Neural cell (in vitro differentiated cells): ENCODE data around the gene PUM2. TPM values are rescaled to one million over a fixed set of nuclear protein-coding genes. Genes with fewer than 3 reads are reported as not detected.

Source experiments
- H2AFZ ChIP-seq: fragments of 200-600, 300-800 bp; sonication (generic), shearing (Covaris generic); 2 replicates; pipeline ENCODE4 v1.6.0; 2014; ENCODE audit warnings: low read depth, mild to moderate bottlenecking, antibody characterized with exemption, low read length, moderate library complexity
- H3F3A ChIP-seq: fragments of 200-600 bp; shearing (Covaris generic); 2 replicates; pipeline ENCODE4 v1.6.1; 2016; ENCODE audit warnings: mild to moderate bottlenecking, moderate library complexity, mixed read lengths, antibody characterized with exemption, low read length; ENCODE audit not compliant: insufficient read depth, poor library complexity, severe bottlenecking
- H3K27ac ChIP-seq: fragments of 200-600, 300-800 bp; sonication (generic), shearing (Covaris generic); 2 replicates; pipeline ENCODE4 v1.5.1; 2014; ENCODE audit warnings: mild to moderate bottlenecking, low read length, moderate library complexity
- H3K27me3 ChIP-seq: fragments of 300-800, 200-600 bp; sonication (generic), shearing (Covaris generic); 2 replicates; pipeline ENCODE4 v1.6.0; 2014; ENCODE audit warnings: mild to moderate bottlenecking, low read depth, low read length, moderate library complexity; ENCODE audit not compliant: insufficient read depth
- H3K36me3 ChIP-seq: fragments of 300-800, 200-600 bp; sonication (generic), shearing (Covaris generic); 2 replicates; pipeline ENCODE4 v1.5.1; 2014; ENCODE audit warnings: mild to moderate bottlenecking, antibody characterized with exemption, low read length, moderate library complexity; ENCODE audit not compliant: insufficient read depth
- H3K4me2 ChIP-seq: fragments of 300-800, 200-600 bp; sonication (generic), shearing (Covaris generic); 2 replicates; pipeline ENCODE4 v1.6.0; 2014; ENCODE audit warnings: mild to moderate bottlenecking, low read length
- H3K4me3 ChIP-seq: fragments of 300-800, 200-600 bp; sonication (generic), shearing (Covaris generic); 2 replicates; pipeline ENCODE4 v1.5.1; 2014; ENCODE audit warnings: mild to moderate bottlenecking, low read length, moderate library complexity
- H3K79me2 ChIP-seq: fragments of 200-600 bp; shearing (Covaris generic); replicated peaks from 2 replicates; pipeline ENCODE4 v1.6.0; 2014; ENCODE audit warnings: mild to moderate bottlenecking, low read length, moderate library complexity; ENCODE audit not compliant: insufficient read depth
- H3K9ac ChIP-seq: fragments of 300-800, 200-600 bp; sonication (generic), shearing (Covaris generic); 2 replicates; pipeline ENCODE4 v1.6.1; 2016; ENCODE audit warnings: mild to moderate bottlenecking, low read length, mixed read lengths
- H3K9me2 ChIP-seq: fragments of 200-600 bp; shearing (Covaris generic); 2 replicates; pipeline ENCODE4 v1.6.1; 2016; ENCODE audit warnings: mild to moderate bottlenecking, low read length, mixed read lengths; ENCODE audit not compliant: insufficient read depth
- H3K9me3 ChIP-seq: fragments of 200-600, 300-800 bp; sonication (generic), shearing (Covaris generic); 2 replicates; pipeline ENCODE4 v1.6.1; 2016; ENCODE audit warnings: mild to moderate bottlenecking, mixed run types, low read length, moderate library complexity, mixed read lengths
- H4K20me1 ChIP-seq: fragments of 200-600 bp; shearing (Covaris generic); 2 replicates; pipeline ENCODE4 v1.6.1; 2016; ENCODE audit warnings: mild to moderate bottlenecking, mixed run types; ENCODE audit not compliant: insufficient read depth
- EP300 ChIP-seq: fragments of 450-650 bp; conservative IDR thresholded peaks from 2 replicates; pipeline ENCODE4 v1.6.1; 2014; ENCODE audit warnings: antibody characterized with exemption, mild to moderate bottlenecking, moderate library complexity; ENCODE audit not compliant: poor library complexity, severe bottlenecking
- EZH2 ChIP-seq: fragments of 200-600, 300-800 bp; shearing (Covaris generic), sonication (generic); IDR thresholded peaks from 2 replicates; pipeline ENCODE4 v1.6.1; 2014; ENCODE audit warnings: antibody characterized with exemption, low read length, borderline replicate concordance, mild to moderate bottlenecking; ENCODE audit not compliant: insufficient read depth, poor library complexity, severe bottlenecking
- MXI1 ChIP-seq: fragments of 450-650 bp; conservative IDR thresholded peaks from 2 replicates; pipeline ENCODE4 v1.6.1; 2014; ENCODE audit warnings: antibody characterized with exemption, mild to moderate bottlenecking; ENCODE audit not compliant: poor library complexity, severe bottlenecking
- POLR2AphosphoS5 ChIP-seq: IDR thresholded peaks from 2 replicates; pipeline ENCODE4 v1.6.1; 2012
- RAD21 ChIP-seq: fragments of 450-650 bp; conservative IDR thresholded peaks from 2 replicates; pipeline ENCODE4 v1.6.1; 2014; ENCODE audit warnings: antibody characterized with exemption, mild to moderate bottlenecking, moderate library complexity
- SMC3 ChIP-seq: fragments of 450-650 bp; conservative IDR thresholded peaks from 2 replicates; pipeline ENCODE4 v1.6.1; 2014; ENCODE audit warnings: antibody characterized with exemption, mild to moderate bottlenecking, moderate library complexity; ENCODE audit not compliant: poor library complexity
- TAF1 ChIP-seq: IDR thresholded peaks from 2 replicates; pipeline ENCODE4 v1.6.1; 2012; ENCODE audit warnings: low read depth
- polyA plus RNA-seq: library from polyadenylated mRNA; depleted of rRNA; stranded (reverse); fragments of >200 nt; gene quantifications from 2 replicates; pipeline ENCODE4 v1.2.3, GENCODE V29; 2014
- TF ChIP-seq, protein P1 (sequence below): IDR thresholded peaks from 2 replicates; pipeline ENCODE4 v1.6.1; 2012; ENCODE audit warnings: borderline replicate concordance
- TF ChIP-seq, protein P2 (sequence below): fragments of 450-650 bp; IDR thresholded peaks from 2 replicates; pipeline ENCODE4 v1.5.1; 2014; ENCODE audit warnings: antibody characterized with exemption, mild to moderate bottlenecking, moderate library complexity; ENCODE audit not compliant: poor library complexity, severe bottlenecking

Gene PUM2
- polyA plus RNA-seq, 1 donor from 2014 or later, result 37.0 TPM

GRCh38 chr2:20264629-20265028 is 86.0 kb downstream of the PUM2 start:
- Histone ChIP-seq H4K20me1 (no peaks in the 10 kb centered on the region), H3K27ac (no peak overlapping the region), H3K9ac (no peak overlapping the region), H3K27me3 (no peaks in the 10 kb centered on the region), H3K9me3 (no peaks in the 10 kb centered on the region), H3K36me3 (peaks cover 12% of the 10 kb centered on the region), H3K79me2 (no peaks in the 10 kb centered on the region), H3F3A (no peaks in the 10 kb centered on the region), H2AFZ (no peak overlapping the region), H3K9me2 (no peaks in the 10 kb centered on the region), H3K4me2 (no peak overlapping the region), H3K4me3 (no peak overlapping the region)
- no peak for TF ChIP-seq TAF1
- TF ChIP-seq, protein P1, sequence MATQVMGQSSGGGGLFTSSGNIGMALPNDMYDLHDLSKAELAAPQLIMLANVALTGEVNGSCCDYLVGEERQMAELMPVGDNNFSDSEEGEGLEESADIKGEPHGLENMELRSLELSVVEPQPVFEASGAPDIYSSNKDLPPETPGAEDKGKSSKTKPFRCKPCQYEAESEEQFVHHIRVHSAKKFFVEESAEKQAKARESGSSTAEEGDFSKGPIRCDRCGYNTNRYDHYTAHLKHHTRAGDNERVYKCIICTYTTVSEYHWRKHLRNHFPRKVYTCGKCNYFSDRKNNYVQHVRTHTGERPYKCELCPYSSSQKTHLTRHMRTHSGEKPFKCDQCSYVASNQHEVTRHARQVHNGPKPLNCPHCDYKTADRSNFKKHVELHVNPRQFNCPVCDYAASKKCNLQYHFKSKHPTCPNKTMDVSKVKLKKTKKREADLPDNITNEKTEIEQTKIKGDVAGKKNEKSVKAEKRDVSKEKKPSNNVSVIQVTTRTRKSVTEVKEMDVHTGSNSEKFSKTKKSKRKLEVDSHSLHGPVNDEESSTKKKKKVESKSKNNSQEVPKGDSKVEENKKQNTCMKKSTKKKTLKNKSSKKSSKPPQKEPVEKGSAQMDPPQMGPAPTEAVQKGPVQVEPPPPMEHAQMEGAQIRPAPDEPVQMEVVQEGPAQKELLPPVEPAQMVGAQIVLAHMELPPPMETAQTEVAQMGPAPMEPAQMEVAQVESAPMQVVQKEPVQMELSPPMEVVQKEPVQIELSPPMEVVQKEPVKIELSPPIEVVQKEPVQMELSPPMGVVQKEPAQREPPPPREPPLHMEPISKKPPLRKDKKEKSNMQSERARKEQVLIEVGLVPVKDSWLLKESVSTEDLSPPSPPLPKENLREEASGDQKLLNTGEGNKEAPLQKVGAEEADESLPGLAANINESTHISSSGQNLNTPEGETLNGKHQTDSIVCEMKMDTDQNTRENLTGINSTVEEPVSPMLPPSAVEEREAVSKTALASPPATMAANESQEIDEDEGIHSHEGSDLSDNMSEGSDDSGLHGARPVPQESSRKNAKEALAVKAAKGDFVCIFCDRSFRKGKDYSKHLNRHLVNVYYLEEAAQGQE, result no peak

- H3K4me3 ChIP-seq, result no peak overlapping the region
- H3K9me2 ChIP-seq, result no peaks in the 10 kb centered on the region
- peaks cover 14% of the 10 kb centered on the region for H3K36me3 ChIP-seq
- H3K27ac ChIP-seq, result no peak overlapping the region
- H3K9ac ChIP-seq, result no peak overlapping the region
- no peak overlapping the region for H2AFZ ChIP-seq
- H4K20me1 ChIP-seq, result no peaks in the 10 kb centered on the region
- H3F3A ChIP-seq, result no peaks in the 10 kb centered on the region
- H3K9me3 ChIP-seq, result no peaks in the 10 kb centered on the region
- H3K4me2 ChIP-seq, result no peak overlapping the region
- H3K27me3 ChIP-seq, result no peaks in the 10 kb centered on the region
- no peak for TF ChIP-seq SMC3
- TF ChIP-seq RAD21, result no peak
- no peak for TF ChIP-seq EZH2
- no peak for TF ChIP-seq TAF1
- TF ChIP-seq, protein P1, result no peak
- no peak for TF ChIP-seq EP300
- no peak for TF ChIP-seq POLR2AphosphoS5
- TF ChIP-seq MXI1, result no peak
- TF ChIP-seq, protein P2, sequence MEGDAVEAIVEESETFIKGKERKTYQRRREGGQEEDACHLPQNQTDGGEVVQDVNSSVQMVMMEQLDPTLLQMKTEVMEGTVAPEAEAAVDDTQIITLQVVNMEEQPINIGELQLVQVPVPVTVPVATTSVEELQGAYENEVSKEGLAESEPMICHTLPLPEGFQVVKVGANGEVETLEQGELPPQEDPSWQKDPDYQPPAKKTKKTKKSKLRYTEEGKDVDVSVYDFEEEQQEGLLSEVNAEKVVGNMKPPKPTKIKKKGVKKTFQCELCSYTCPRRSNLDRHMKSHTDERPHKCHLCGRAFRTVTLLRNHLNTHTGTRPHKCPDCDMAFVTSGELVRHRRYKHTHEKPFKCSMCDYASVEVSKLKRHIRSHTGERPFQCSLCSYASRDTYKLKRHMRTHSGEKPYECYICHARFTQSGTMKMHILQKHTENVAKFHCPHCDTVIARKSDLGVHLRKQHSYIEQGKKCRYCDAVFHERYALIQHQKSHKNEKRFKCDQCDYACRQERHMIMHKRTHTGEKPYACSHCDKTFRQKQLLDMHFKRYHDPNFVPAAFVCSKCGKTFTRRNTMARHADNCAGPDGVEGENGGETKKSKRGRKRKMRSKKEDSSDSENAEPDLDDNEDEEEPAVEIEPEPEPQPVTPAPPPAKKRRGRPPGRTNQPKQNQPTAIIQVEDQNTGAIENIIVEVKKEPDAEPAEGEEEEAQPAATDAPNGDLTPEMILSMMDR, result no peak
- no peaks in the 10 kb centered on the region for H3K79me2 ChIP-seq
These were observed 93.2 kb downstream of the PUM2 start for GRCh38 chr2:20257411-20257810.
